Measurements from ENCODE around the gene B4GALT7.
"Not testable (repeated sequence)": the region's sequence is repeated elsewhere in the genome, so short reads cannot be mapped to it uniquely, and the experiment has no call there.

B4GALT7 gene

GRCh38 chr5:177634912-177635311 is 35.0 kb downstream of the B4GALT7 start:
- no CpG with 5 or more reads among the region's 3 CpGs for WGBS (ENCODE audit: extremely low coverage, insufficient coverage, insufficient read length)
- H3K9me3 ChIP-seq (ENCODE audit: insufficient read depth, low read depth, low read length); H3K4me2 ChIP-seq (ENCODE audit: low read length); H3K18ac ChIP-seq (ENCODE audit: low read length); H3K36me3 ChIP-seq (ENCODE audit: control insufficient read depth in 1 of 2, insufficient read depth in 2 of 2, low read length in 2 of 2); H3K27me3 ChIP-seq (ENCODE audit: insufficient read depth, low read length); H3K4me3 ChIP-seq (ENCODE audit: low read depth, low read length); H2BK5ac ChIP-seq (ENCODE audit: low read depth, low read length, poor library complexity); H2AFZ ChIP-seq (ENCODE audit: insufficient read depth, low read length, poor library complexity); H3K79me1 ChIP-seq (ENCODE audit: low read length); H4K8ac ChIP-seq (ENCODE audit: low read depth, low read length); H3K14ac ChIP-seq (ENCODE audit: low read length); H3K27ac ChIP-seq (ENCODE audit: low read depth, low read length); H4K12ac ChIP-seq (ENCODE audit: low read depth, low read length); H3K4me1 ChIP-seq (ENCODE audit: control insufficient read depth in 1 of 2, insufficient read depth in 2 of 2, low read length in 2 of 2); H3K23ac ChIP-seq (ENCODE audit: low read length); DNase-seq; H2AK5ac ChIP-seq (ENCODE audit: low read length); H2BK120ac ChIP-seq (ENCODE audit: insufficient read depth, low read length, poor library complexity); H3K4ac ChIP-seq (ENCODE audit: low read depth, low read length); H4K91ac ChIP-seq (ENCODE audit: low read depth, low read length); H3K79me2 ChIP-seq (ENCODE audit: control insufficient read depth, insufficient read depth, low read length, poor library complexity); H2BK12ac ChIP-seq (ENCODE audit: low read length); H3K9ac ChIP-seq (ENCODE audit: low read length): not testable (repeated sequence)

DNA sequence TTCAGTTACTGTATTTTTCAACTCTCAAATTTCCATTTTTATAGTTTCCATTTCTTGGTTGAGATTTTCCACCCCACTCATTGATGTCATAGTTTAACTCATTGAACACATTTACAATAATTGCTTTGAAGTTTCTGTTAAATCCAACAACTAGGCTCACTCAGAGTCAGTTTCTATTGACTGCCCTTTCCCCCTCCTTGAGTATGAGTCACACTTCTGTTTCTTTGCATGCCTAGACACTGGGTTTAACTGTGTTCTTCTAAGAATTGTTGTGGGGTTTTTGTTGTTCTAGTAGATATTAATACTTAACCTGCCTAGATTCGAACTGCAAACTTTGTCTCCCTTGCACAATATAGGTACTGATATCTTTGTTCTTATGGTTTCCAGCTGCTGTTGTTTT is 45.5 kb downstream of the B4GALT7 start:
- not testable (repeated sequence) for H3K79me2 ChIP-seq (ENCODE audit: control insufficient read depth, insufficient read depth, low read length, poor library complexity); H3K9me3 ChIP-seq (ENCODE audit: insufficient read depth, low read depth, low read length); H3K79me1 ChIP-seq (ENCODE audit: low read length); DNase-seq; H4K8ac ChIP-seq (ENCODE audit: low read depth, low read length); H2AFZ ChIP-seq (ENCODE audit: insufficient read depth, low read length, poor library complexity); H3K18ac ChIP-seq (ENCODE audit: low read length); H3K4ac ChIP-seq (ENCODE audit: low read depth, low read length); H2BK5ac ChIP-seq (ENCODE audit: low read depth, low read length, poor library complexity); H2BK120ac ChIP-seq (ENCODE audit: insufficient read depth, low read length, poor library complexity); H2BK12ac ChIP-seq (ENCODE audit: low read length); H3K14ac ChIP-seq (ENCODE audit: low read length); H3K23ac ChIP-seq (ENCODE audit: low read length); H3K4me3 ChIP-seq (ENCODE audit: low read depth, low read length); H3K36me3 ChIP-seq (ENCODE audit: control insufficient read depth in 1 of 2, insufficient read depth in 2 of 2, low read length in 2 of 2); H4K12ac ChIP-seq (ENCODE audit: low read depth, low read length); H3K27me3 ChIP-seq (ENCODE audit: insufficient read depth, low read length); H4K91ac ChIP-seq (ENCODE audit: low read depth, low read length); H2AK5ac ChIP-seq (ENCODE audit: low read length); H3K9ac ChIP-seq (ENCODE audit: low read length); H3K4me1 ChIP-seq (ENCODE audit: control insufficient read depth in 1 of 2, insufficient read depth in 2 of 2, low read length in 2 of 2); H3K27ac ChIP-seq (ENCODE audit: low read depth, low read length); H3K4me2 ChIP-seq (ENCODE audit: low read length)
- no CpG with 5 or more reads among the region's 1 CpG for WGBS (ENCODE audit: extremely low coverage, insufficient coverage, insufficient read length)

DNA sequence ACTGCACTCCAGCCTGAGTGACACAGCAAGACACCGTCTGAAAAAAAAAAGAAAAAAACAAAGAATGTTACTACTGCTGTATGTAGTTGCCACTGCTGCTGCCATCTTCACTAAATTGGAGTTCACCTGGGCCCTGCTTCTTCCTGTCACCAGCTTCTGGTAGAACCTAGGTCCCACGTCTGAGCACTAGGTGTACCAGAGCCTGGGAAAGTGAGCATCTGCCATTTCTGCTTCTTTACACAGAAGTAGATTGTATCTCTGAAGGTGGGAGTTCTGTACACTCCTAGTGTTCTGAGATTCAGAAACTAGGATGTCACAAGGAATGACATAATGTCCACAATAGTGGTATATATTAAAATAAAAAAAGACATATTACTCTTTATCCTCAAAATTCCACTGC is 51.3 kb downstream of the B4GALT7 start:
- H2BK12ac ChIP-seq (ENCODE audit: low read length); H3K4me2 ChIP-seq (ENCODE audit: low read length); H3K79me2 ChIP-seq (ENCODE audit: control insufficient read depth, insufficient read depth, low read length, poor library complexity); DNase-seq; H3K9ac ChIP-seq (ENCODE audit: low read length); H3K4me1 ChIP-seq (ENCODE audit: control insufficient read depth in 1 of 2, insufficient read depth in 2 of 2, low read length in 2 of 2); H3K18ac ChIP-seq (ENCODE audit: low read length); H3K14ac ChIP-seq (ENCODE audit: low read length); H2BK120ac ChIP-seq (ENCODE audit: insufficient read depth, low read length, poor library complexity); H2AK5ac ChIP-seq (ENCODE audit: low read length); H3K23ac ChIP-seq (ENCODE audit: low read length); H4K8ac ChIP-seq (ENCODE audit: low read depth, low read length); H3K36me3 ChIP-seq (ENCODE audit: control insufficient read depth in 1 of 2, insufficient read depth in 2 of 2, low read length in 2 of 2); H4K91ac ChIP-seq (ENCODE audit: low read depth, low read length); H2BK5ac ChIP-seq (ENCODE audit: low read depth, low read length, poor library complexity); H4K12ac ChIP-seq (ENCODE audit: low read depth, low read length); H2AFZ ChIP-seq (ENCODE audit: insufficient read depth, low read length, poor library complexity); H3K27ac ChIP-seq (ENCODE audit: low read depth, low read length); H3K9me3 ChIP-seq (ENCODE audit: insufficient read depth, low read depth, low read length); H3K4me3 ChIP-seq (ENCODE audit: low read depth, low read length); H3K4ac ChIP-seq (ENCODE audit: low read depth, low read length); H3K27me3 ChIP-seq (ENCODE audit: insufficient read depth, low read length); H3K79me1 ChIP-seq (ENCODE audit: low read length): not testable (repeated sequence)
- WGBS (ENCODE audit: extremely low coverage, insufficient coverage, insufficient read length), result no CpG with 5 or more reads among the region's 2 CpGs

DNA sequence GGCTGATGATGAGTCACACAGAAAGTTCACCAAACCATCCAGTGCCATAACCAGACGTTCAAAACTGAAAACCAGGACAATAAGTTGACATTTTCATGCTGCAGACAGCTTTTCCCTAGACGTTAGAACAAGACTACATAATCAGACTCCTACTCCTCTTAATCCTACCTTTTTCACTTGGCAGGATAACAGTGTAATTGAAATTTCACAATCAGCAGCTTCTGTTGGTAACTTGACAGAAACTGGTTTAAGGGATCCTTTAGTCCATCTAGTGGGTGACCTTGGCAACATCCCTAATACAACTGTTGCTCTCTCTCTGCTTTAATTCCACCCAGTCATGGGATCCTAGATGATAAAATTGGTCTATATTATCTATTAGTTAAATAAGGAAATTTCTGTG is 57.9 kb downstream of the B4GALT7 start:
- H3K4me3 ChIP-seq (ENCODE audit: low read depth, low read length); H3K18ac ChIP-seq (ENCODE audit: low read length); H3K14ac ChIP-seq (ENCODE audit: low read length); H3K9me3 ChIP-seq (ENCODE audit: insufficient read depth, low read depth, low read length); H3K4me1 ChIP-seq (ENCODE audit: control insufficient read depth in 1 of 2, insufficient read depth in 2 of 2, low read length in 2 of 2); H2AFZ ChIP-seq (ENCODE audit: insufficient read depth, low read length, poor library complexity); H4K12ac ChIP-seq (ENCODE audit: low read depth, low read length); H4K8ac ChIP-seq (ENCODE audit: low read depth, low read length); H3K27me3 ChIP-seq (ENCODE audit: insufficient read depth, low read length); DNase-seq; H2BK120ac ChIP-seq (ENCODE audit: insufficient read depth, low read length, poor library complexity); H3K36me3 ChIP-seq (ENCODE audit: control insufficient read depth in 1 of 2, insufficient read depth in 2 of 2, low read length in 2 of 2); H3K4me2 ChIP-seq (ENCODE audit: low read length); H2BK5ac ChIP-seq (ENCODE audit: low read depth, low read length, poor library complexity); H4K91ac ChIP-seq (ENCODE audit: low read depth, low read length); H3K23ac ChIP-seq (ENCODE audit: low read length); H3K4ac ChIP-seq (ENCODE audit: low read depth, low read length); H3K79me1 ChIP-seq (ENCODE audit: low read length); H3K9ac ChIP-seq (ENCODE audit: low read length); H2BK12ac ChIP-seq (ENCODE audit: low read length); H3K27ac ChIP-seq (ENCODE audit: low read depth, low read length); H3K79me2 ChIP-seq (ENCODE audit: control insufficient read depth, insufficient read depth, low read length, poor library complexity); H2AK5ac ChIP-seq (ENCODE audit: low read length): not testable (repeated sequence)
- WGBS (ENCODE audit: extremely low coverage, insufficient coverage, insufficient read length), result no CpG with 5 or more reads among the region's 2 CpGs

All from trophoblast cell (in vitro differentiated cells and primary cell).